Natural killer cell (primary cell): ENCODE measurements around the gene PVALEF. TPM values are rescaled to one million over a fixed set of nuclear protein-coding genes. Genes with fewer than 3 reads are reported as not detected.

Experiments used
- ATAC-seq, 3 donors: fragments of 150-1000 bp in 2 of 3; fragments of 200-7000 bp in 1 of 3; cut with Tn5 transposase; 1 replicate in 1 of 3; 2 replicates in 2 of 3; pipeline ENCODE4 v1.10.0; 2021; ENCODE audit warnings: mild to moderate bottlenecking in 2 of 3, moderate library complexity in 2 of 3
- DNase-seq, 2 donors: peaks; one replicate each; pipeline versions ENCODE4 v3.0.0 to v3.0.0-alpha.2; 2013 to 2021; ENCODE audit warnings: mixed read lengths in 1 of 2
- H3K27ac ChIP-seq: one replicate; pipeline ENCODE4 v1.5.1; 2013; ENCODE audit warnings: mild to moderate bottlenecking, low read length
- H3K27me3 ChIP-seq: one replicate; pipeline ENCODE4 v1.6.1; 2013; ENCODE audit warnings: low read length; ENCODE audit not compliant: control insufficient read depth, insufficient read depth
- H3K36me3 ChIP-seq: one replicate; pipeline ENCODE4 v1.6.1; 2013; ENCODE audit warnings: low read length; ENCODE audit not compliant: control insufficient read depth, insufficient read depth
- H3K4me1 ChIP-seq: one replicate; pipeline ENCODE4 v1.6.1; 2013; ENCODE audit warnings: low read length; ENCODE audit not compliant: control insufficient read depth, insufficient read depth
- H3K4me3 ChIP-seq: one replicate; pipeline ENCODE4 v1.5.1; 2013; ENCODE audit warnings: low read length
- H3K9me3 ChIP-seq: one replicate; pipeline ENCODE4 v1.6.1; 2013; ENCODE audit warnings: low read length; ENCODE audit not compliant: control insufficient read depth, insufficient read depth
- H3K27ac Mint-ChIP-seq, 2 donors: one replicate each; pipeline ENCODE4 v1.8.0; 2022; ENCODE audit warnings: mild to moderate bottlenecking in 2 of 2, mixed read lengths in 2 of 2, moderate library complexity in 1 of 2
- H3K27me3 Mint-ChIP-seq, 2 donors: one replicate each; pipeline ENCODE4 v1.8.0; 2022; ENCODE audit warnings: low read depth in 2 of 2, mixed read lengths in 2 of 2
- H3K36me3 Mint-ChIP-seq: one replicate; pipeline ENCODE4 v1.8.0; 2022; ENCODE audit warnings: mixed read lengths
- H3K4me1 Mint-ChIP-seq, 2 donors: one replicate each; pipeline ENCODE4 v1.8.0; 2022; ENCODE audit warnings: mixed read lengths in 2 of 2
- H3K4me3 Mint-ChIP-seq: one replicate; pipeline ENCODE4 v1.8.0; 2022; ENCODE audit warnings: mild to moderate bottlenecking, moderate library complexity, mixed read lengths
- H3K9me3 Mint-ChIP-seq, 2 donors: one replicate each; pipeline ENCODE4 v1.8.0; 2022; ENCODE audit warnings: mixed read lengths in 2 of 2
- CTCF ChIP-seq: fragments of 200-600 bp; IDR thresholded peaks from one replicate; pipeline ENCODE4 v1.8.0; 2022; ENCODE audit warnings: antibody characterized with exemption
- WGBS: methylation state at CpG from one replicate; pipeline ENCODE4 v1.1.7; 2013; ENCODE audit warnings: missing lambda C conversion rate; ENCODE audit not compliant: insufficient coverage; 5-methylcytosine and 5-hydroxymethylcytosine counted together
- intact Hi-C: fragments of 100-400 bp; cut with micrococcal nuclease; formaldehyde crosslinking; loops from one replicate; pipeline ENCODE4 v1.14.2; 2022
- total RNA-seq, 4 donors: library from RNA; stranded (reverse); fragments of 120-200 nt in 1 of 4; gene quantifications; one replicate each; pipeline versions ENCODE4 v1.2.3 to v1.2.4, GENCODE V29; 2013 to 2022

Gene PVALEF
- total RNA-seq, 3 donors from 2014 or later (not counting 1 experiment from before 2014, with no cell fraction given): not detected

DNA sequence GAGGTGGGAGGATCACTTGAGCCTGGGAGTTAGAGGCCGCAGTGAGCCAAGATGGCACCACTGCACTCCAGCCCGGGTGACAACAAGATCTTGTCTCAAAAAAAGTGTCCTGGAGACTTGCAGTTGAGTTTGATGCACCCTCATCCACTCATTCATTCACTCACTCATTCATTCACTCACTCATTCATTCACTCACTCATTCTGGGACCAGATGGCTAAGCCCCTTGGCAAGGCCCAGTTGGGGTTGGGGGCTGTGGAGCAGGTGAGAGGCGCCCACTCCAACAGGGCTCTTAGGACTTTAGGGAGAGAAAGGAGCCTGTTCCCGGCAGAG, 1.9 kb downstream of the PVALEF start:
- H3K27me3 Mint-ChIP-seq: peaks cover 0 to 7% of the 10 kb centered on the region in 2 donors
- no peaks in the 10 kb centered on the region for H3K9me3 ChIP-seq
- peaks cover 7% of the 10 kb centered on the region for H3K4me1 ChIP-seq
- H3K9me3 Mint-ChIP-seq: no peaks in the 10 kb centered on the region
- no peak overlapping the region for H3K27ac ChIP-seq
- peak overlapping the region; percentile 43 for H3K4me3 Mint-ChIP-seq
- H3K27ac Mint-ChIP-seq: no peak overlapping the region
- intact Hi-C loops: no loop called here
- H3K36me3 ChIP-seq: no peaks in the 10 kb centered on the region
- no peaks in the 10 kb centered on the region for H3K4me1 Mint-ChIP-seq
- TF ChIP-seq CTCF: no peak
- ATAC-seq (no peak), DNase-seq (no peak)
- H3K4me3 ChIP-seq: no peak overlapping the region
- peaks cover 14% of the 10 kb centered on the region for H3K27me3 ChIP-seq
- H3K36me3 Mint-ChIP-seq: no peaks in the 10 kb centered on the region
- 94% methylated on average over 4 of the region's 4 CpGs for WGBS

DNA sequence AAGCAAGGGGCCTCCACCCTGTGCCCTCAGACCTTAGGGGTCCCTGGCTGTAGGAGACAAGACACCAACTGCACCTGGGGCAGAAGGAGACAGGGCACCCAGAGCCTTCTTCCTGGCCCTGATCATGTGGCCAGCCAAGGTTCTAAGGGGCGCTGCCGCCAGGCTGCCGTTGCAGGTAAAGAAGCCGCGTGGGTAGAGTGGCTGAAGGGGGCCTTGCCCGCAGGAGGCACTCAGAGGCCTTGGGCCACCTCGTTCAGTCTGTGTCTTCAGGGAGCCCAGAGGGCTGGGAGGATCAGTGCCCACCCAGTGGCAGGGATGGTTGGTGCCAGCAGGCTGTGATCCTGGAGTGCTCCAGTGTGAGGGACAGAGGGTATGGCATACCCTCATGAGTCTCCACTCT, 2.3 kb downstream of the PVALEF start:
- Mint-ChIP-seq H3K9me3 (no peaks in the 10 kb centered on the region), H3K4me1 (no peaks in the 10 kb centered on the region), H3K27ac (no peak overlapping the region), H3K36me3 (no peaks in the 10 kb centered on the region), H3K27me3 (peaks cover 0 to 7% of the 10 kb centered on the region in 2 donors), H3K4me3 (peak overlapping the region; percentile 43)
- Histone ChIP-seq H3K4me3 (no peak overlapping the region), H3K27me3 (peaks cover 14% of the 10 kb centered on the region), H3K36me3 (no peaks in the 10 kb centered on the region), H3K27ac (no peak overlapping the region), H3K4me1 (peaks cover 7% of the 10 kb centered on the region), H3K9me3 (no peaks in the 10 kb centered on the region)
- 94% methylated on average over 7 of the region's 7 CpGs for WGBS
- no peak for TF ChIP-seq CTCF
- no peak for ATAC-seq
- intact Hi-C loops: no loop called here
- no peak for DNase-seq

DNA sequence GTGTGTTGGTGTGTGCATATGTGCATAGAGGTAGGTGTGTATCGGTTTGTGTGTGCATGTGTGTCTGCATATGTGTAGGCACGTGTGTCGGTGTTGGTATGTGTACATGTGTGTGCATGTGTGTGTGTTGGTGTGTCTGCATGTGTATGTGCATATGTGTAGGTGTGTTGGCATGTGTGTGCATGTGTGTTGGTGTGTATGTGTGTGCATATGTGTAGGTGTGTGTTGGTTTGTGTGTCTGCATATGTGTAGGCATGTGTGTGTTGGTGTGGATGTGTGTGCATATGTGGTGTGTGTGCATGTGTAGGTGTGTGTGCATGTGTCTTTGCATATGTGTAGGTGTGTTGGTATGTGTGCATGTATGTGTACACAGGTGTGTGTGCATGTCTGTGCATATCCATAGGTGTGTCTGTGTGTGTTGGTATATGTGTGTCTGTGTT, 4.6 kb downstream of the PVALEF start:
- Histone ChIP-seq H3K27me3 (peaks cover 9% of the 10 kb centered on the region), H3K36me3 (no peaks in the 10 kb centered on the region), H3K9me3 (no peaks in the 10 kb centered on the region), H3K4me3 (no peak overlapping the region), H3K27ac (no peak overlapping the region), H3K4me1 (peaks cover 7% of the 10 kb centered on the region)
- 97% methylated on average over 3 of the region's 3 CpGs for WGBS
- peaks cover 0 to 3% of the 10 kb centered on the region in 2 donors for H3K27me3 Mint-ChIP-seq
- no peaks in the 10 kb centered on the region for H3K4me1 Mint-ChIP-seq
- no peaks in the 10 kb centered on the region for H3K36me3 Mint-ChIP-seq
- no peak for DNase-seq
- no peaks in the 10 kb centered on the region for H3K9me3 Mint-ChIP-seq
- no peak for TF ChIP-seq CTCF
- intact Hi-C loops: no loop called here
- no peak overlapping the region for H3K4me3 Mint-ChIP-seq
- ATAC-seq: no peak
- H3K27ac Mint-ChIP-seq: no peak overlapping the region

DNA sequence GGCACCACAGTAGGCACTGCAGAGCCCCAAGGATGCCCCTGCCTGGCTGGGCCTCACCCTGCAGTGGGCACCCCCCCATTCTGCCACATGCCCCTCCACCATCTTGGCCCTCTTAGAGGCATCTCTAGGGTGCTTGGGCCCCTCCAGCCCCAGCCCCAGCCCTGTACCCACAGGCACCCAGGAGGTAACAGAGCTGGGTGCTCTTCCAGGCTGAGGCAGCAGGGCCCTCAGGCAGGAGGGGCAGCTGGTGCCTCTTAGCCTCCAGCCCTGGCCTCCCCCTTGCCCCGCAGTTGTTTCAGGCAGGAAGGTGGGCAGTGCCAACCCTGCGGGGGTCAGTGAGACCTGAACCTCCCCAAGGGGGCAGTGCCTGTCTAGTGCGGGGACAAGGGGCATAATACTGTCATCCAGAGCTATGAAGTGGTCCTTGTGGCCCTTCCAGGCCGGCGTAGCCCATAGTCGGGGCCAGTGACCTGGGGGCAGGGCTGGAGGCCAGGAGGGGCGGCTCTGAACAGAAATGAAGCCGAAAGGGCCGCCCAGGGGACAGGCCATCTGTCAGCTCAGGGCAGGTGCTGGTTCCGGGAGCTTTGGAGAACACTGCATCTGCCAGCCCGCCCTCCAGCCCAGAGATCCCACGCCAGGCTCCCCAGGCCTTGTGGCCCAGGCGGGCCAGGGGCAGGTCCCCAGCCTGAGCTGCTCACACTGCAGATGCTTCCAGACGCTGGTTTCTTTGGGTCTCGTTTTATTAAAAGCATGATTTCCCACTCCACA, 5.6 kb downstream of the PVALEF start:
- no peaks in the 10 kb centered on the region for H3K36me3 Mint-ChIP-seq
- H3K4me3 Mint-ChIP-seq: no peak overlapping the region
- H3K9me3 Mint-ChIP-seq: no peaks in the 10 kb centered on the region
- intact Hi-C loops: no loop called here
- no peak for ATAC-seq
- Histone ChIP-seq H3K9me3 (no peaks in the 10 kb centered on the region), H3K36me3 (no peaks in the 10 kb centered on the region), H3K27ac (no peak overlapping the region), H3K4me3 (no peak overlapping the region), H3K27me3 (peaks cover 2% of the 10 kb centered on the region), H3K4me1 (no peaks in the 10 kb centered on the region)
- no peaks in the 10 kb centered on the region for H3K4me1 Mint-ChIP-seq
- no peak overlapping the region for H3K27ac Mint-ChIP-seq
- no peak for DNase-seq
- no peak for TF ChIP-seq CTCF
- 91% methylated on average over 15 of the region's 15 CpGs for WGBS
- peaks cover 3 to 8% of the 10 kb centered on the region in 2 donors for H3K27me3 Mint-ChIP-seq
